PC-9 (cell line): ENCODE results near the gene FNDC1. TPM values are rescaled to one million over a fixed set of nuclear protein-coding genes. Genes with fewer than 3 reads are reported as not detected.

Experiments used
- BruUV-seq: library from RNA; stranded (reverse); fragments of 400-500 nt; replicated peaks from 2 replicates; lab custom pipeline; 2021; lab: Mats Ljungman, UMichigan
- CTCF ChIA-PET: fragments of 300-600 bp; sonication (Branson Sonifier 250); formaldehyde crosslinking; loops from one replicate; lab custom pipeline; 2022; ENCODE audit warnings: antibody characterized with exemption; lab: Charles Lee
- POLR2A ChIA-PET: fragments of 300-600 bp; sonication (Branson Sonifier 250); formaldehyde crosslinking; loops from one replicate; lab custom pipeline; 2022; ENCODE audit warnings: antibody characterized with exemption; ENCODE audit not compliant: unreplicated experiment; lab: Charles Lee
- DNase-seq, 2 experiments: peaks; one replicate each; pipeline versions ENCODE4 v3.0.0 to v3.0.0-alpha.2; 2015 to 2022; ENCODE audit warnings: mixed read lengths in 1 of 2
- H2AFZ ChIP-seq: fragments of 200-600 bp; sonication (generic); 2 replicates; pipeline ENCODE4 v1.8.1; 2017; ENCODE audit warnings: antibody characterized with exemption
- H3F3A ChIP-seq: fragments of 200-600 bp; sonication (generic); 2 replicates; pipeline ENCODE4 v1.8.1; 2017; ENCODE audit warnings: antibody characterized with exemption, mild to moderate bottlenecking, low read depth; ENCODE audit not compliant: insufficient read depth
- H3K27ac ChIP-seq: fragments of 200-600 bp; sonication (generic); 2 replicates; pipeline ENCODE4 v1.6.1; 2016; ENCODE audit warnings: mixed run types
- H3K27me3 ChIP-seq: fragments of 200-600 bp; sonication (generic); 2 replicates; pipeline ENCODE4 v1.6.1; 2016; ENCODE audit warnings: low read depth, mixed run types; ENCODE audit not compliant: insufficient read depth
- H3K36me3 ChIP-seq: fragments of 200-600 bp; sonication (generic); 2 replicates; pipeline ENCODE4 v1.6.1; 2016; ENCODE audit warnings: low read depth, mixed run types
- H3K4me1 ChIP-seq: fragments of 200-600 bp; sonication (generic); replicated peaks from 2 replicates; pipeline ENCODE4 v1.6.1; 2016; ENCODE audit warnings: mixed run types; ENCODE audit not compliant: insufficient read depth
- H3K4me2 ChIP-seq: fragments of 200-600 bp; sonication (generic); 2 replicates; pipeline ENCODE4 v1.6.1; 2017; ENCODE audit warnings: mixed run types
- H3K4me3 ChIP-seq: fragments of 200-600 bp; sonication (generic); 2 replicates; pipeline ENCODE4 v1.6.1; 2016; ENCODE audit warnings: mixed run types
- H3K79me2 ChIP-seq: fragments of 200-600 bp; sonication (generic); 2 replicates; pipeline ENCODE4 v1.6.1; 2017; ENCODE audit warnings: low read depth, mixed run types
- H3K9me2 ChIP-seq: fragments of 200-600 bp; sonication (generic); 2 replicates; pipeline ENCODE4 v1.8.1; 2017; ENCODE audit warnings: mild to moderate bottlenecking; ENCODE audit not compliant: insufficient read depth
- H3K9me3 ChIP-seq: fragments of 200-600 bp; sonication (generic); 2 replicates; pipeline ENCODE4 v1.8.1; 2016; ENCODE audit warnings: low read depth; ENCODE audit not compliant: insufficient read depth
- H4K20me1 ChIP-seq: fragments of 200-600 bp; sonication (generic); 2 replicates; pipeline ENCODE4 v1.8.1; 2017; ENCODE audit not compliant: insufficient read depth
- CTCF ChIP-seq: fragments of 200-600 bp; sonication (generic); conservative IDR thresholded peaks from 2 replicates; pipeline ENCODE4 v1.6.1; 2017; ENCODE audit warnings: mixed run types, antibody characterized with exemption, mild to moderate bottlenecking, moderate library complexity
- EZH2 ChIP-seq: fragments of 200-600 bp; sonication (generic); IDR thresholded peaks from 2 replicates; pipeline ENCODE4 v1.8.0; 2017; ENCODE audit warnings: antibody characterized with exemption, low read depth
- intact Hi-C: fragments of 100-400 bp; cut with micrococcal nuclease; formaldehyde crosslinking; loops from one replicate; pipeline ENCODE4 v1.10.0; 2022; ENCODE audit not compliant: unreplicated experiment
- total RNA-seq: library from RNA; stranded (reverse); gene quantifications from 2 replicates; pipeline ENCODE4 v1.2.3, GENCODE V29; 2021

FNDC1 gene
- total RNA-seq, 1 experiment from 2014 or later, result not detected

DNA sequence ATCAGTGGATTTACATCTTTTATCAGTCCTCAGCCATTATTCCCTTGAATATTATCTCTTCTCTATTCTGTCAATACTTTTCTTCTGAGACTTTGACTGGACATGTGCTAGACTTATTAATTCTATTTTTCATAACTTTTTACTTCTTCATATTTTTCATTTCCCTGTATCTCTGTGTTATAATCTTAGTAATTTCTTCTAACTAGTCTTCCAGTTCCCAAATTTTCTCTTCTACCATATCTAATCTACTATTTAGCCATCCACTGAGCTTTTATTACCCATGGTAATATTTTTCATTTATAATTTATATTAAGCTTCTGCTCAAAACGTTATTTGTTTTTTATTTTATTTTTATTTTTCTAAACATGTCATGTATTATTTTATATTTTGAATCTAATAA lies 13.1 kb upstream of the FNDC1 start:
- no peaks in the 10 kb centered on the region for H3K36me3 ChIP-seq
- H3K4me1 ChIP-seq, result no peaks in the 10 kb centered on the region
- H3K9me2 ChIP-seq, result no peaks in the 10 kb centered on the region; the same call in 1 of the 2 replicates
- no peak overlapping the region for H3K27ac ChIP-seq
- ChIA-PET CTCF (no interaction called here), POLR2A (interaction anchor here (0.7 kb wide), 1 partner anchor 46 kb away, joined by 4 read pairs; no protein-coding TSS in a partner anchor)
- H2AFZ ChIP-seq, result no peak overlapping the region
- H3K4me2 ChIP-seq, result no peak overlapping the region
- H3K79me2 ChIP-seq, result no peaks in the 10 kb centered on the region
- BruUV-seq, result no TSS peak
- DNase-seq, result no peak
- H4K20me1 ChIP-seq, result no peaks in the 10 kb centered on the region
- H3K9me3 ChIP-seq, result no peaks in the 10 kb centered on the region
- H3F3A ChIP-seq, result no peaks in the 10 kb centered on the region
- peaks cover 11% of the 10 kb centered on the region; the same call in 1 of the 2 replicates for H3K27me3 ChIP-seq
- H3K4me3 ChIP-seq, result no peak overlapping the region
- TF ChIP-seq CTCF, result no peak
- TF ChIP-seq EZH2, result no peak
- intact Hi-C loops, result no loop called here

DNA sequence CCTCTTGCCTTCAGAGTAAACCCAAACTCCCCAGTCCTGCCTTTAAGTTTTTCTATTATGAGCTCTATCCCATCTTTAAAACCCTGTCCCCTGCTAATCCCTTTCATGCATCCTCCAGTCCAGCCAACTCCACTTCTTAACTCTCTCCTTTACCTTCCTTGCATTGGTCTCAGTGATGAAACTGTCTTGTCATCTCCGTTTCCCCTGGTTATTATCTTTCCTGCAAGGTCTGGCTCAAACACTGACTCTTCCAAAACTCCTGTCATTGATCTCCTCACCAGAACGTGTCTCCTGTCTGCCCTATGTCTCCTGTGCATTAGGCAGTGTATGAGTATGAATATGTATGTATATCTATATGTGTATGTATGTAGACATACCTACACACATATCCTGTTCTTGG lies 11.8 kb upstream of the FNDC1 start:
- H3K79me2 ChIP-seq, result no peaks in the 10 kb centered on the region
- intact Hi-C loops, result no loop called here

DNA sequence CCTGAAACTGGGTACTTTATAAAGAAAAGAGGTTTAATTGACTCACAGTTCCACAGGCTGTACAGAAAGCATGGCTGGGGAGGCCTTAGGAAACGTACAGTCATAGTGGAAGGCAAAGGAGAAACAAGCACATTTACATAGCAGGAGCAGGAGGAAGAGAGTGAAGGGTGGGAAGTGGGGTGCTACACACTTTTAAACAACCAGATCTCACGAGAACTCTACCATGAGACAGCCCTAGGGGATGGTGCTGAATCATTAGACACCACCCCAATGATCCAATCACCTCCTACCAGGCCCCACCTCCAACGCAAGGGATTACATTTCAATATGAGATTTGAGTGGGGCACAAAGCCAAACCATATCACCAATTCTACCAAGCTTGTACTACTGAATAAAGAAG lies 7.4 kb upstream of the FNDC1 start:
- Histone ChIP-seq H4K20me1 (no peaks in the 10 kb centered on the region), H3K27ac (no peak overlapping the region), H3K9me3 (no peaks in the 10 kb centered on the region), H3F3A (no peaks in the 10 kb centered on the region), H3K27me3 (peaks cover 39% of the 10 kb centered on the region), H3K4me2 (no peak overlapping the region), H3K36me3 (no peaks in the 10 kb centered on the region), H3K9me2 (no peaks in the 10 kb centered on the region), H3K79me2 (no peaks in the 10 kb centered on the region), H3K4me1 (no peaks in the 10 kb centered on the region), H2AFZ (no peak overlapping the region), H3K4me3 (no peak overlapping the region)
- POLR2A ChIA-PET, result no interaction called here
- TF ChIP-seq EZH2 (no peak), CTCF (no peak)
- no TSS peak for BruUV-seq
- DNase-seq, result no peak
- CTCF ChIA-PET, result no interaction called here
- intact Hi-C loops, result no loop called here

More for the DNA sequence above, 11.8 kb upstream of the FNDC1 start:
- H4K20me1 ChIP-seq, result no peaks in the 10 kb centered on the region
- no peaks in the 10 kb centered on the region for H3K4me1 ChIP-seq
- H3K4me3 ChIP-seq, result no peak overlapping the region
- no peaks in the 10 kb centered on the region for H3F3A ChIP-seq
- no peak overlapping the region for H3K4me2 ChIP-seq
- H3K27me3 ChIP-seq, result peaks cover 11% of the 10 kb centered on the region; the same call in 1 of the 2 replicates
- no TSS peak for BruUV-seq
- H3K36me3 ChIP-seq, result no peaks in the 10 kb centered on the region
- ChIA-PET CTCF (no interaction called here), POLR2A (no interaction called here)
- no peak overlapping the region for H3K27ac ChIP-seq
- no peak for DNase-seq
- no peak overlapping the region for H2AFZ ChIP-seq
- H3K9me3 ChIP-seq, result no peaks in the 10 kb centered on the region
- TF ChIP-seq EZH2 (no peak), CTCF (no peak)
- no peaks in the 10 kb centered on the region; the same call in 1 of the 2 replicates for H3K9me2 ChIP-seq
